GM19035 (cell line): ENCODE measurements around the gene ZCCHC8.
"Not testable (repeated sequence)": the region's sequence is repeated elsewhere in the genome, so short reads cannot be mapped to it uniquely, and the experiment has no call there.

ENCODE experiments used
- ATAC-seq: cut with Tn5 transposase; IDR thresholded peaks from one replicate; pipeline ENCODE4 v1.9.1; 2021; ENCODE audit not compliant: unreplicated experiment

ZCCHC8 gene

GRCh38 chr12:122473543-122474323 lies 27.0 kb downstream of the ZCCHC8 start:
- no peak for ATAC-seq

- ATAC-seq, result no peak
Measured at GRCh38 chr12:122471324-122472226, 29.2 kb downstream of the ZCCHC8 start.

GRCh38 chr12:122470576-122470975 lies 30.2 kb downstream of the ZCCHC8 start:
- not testable (repeated sequence) for ATAC-seq

DNA sequence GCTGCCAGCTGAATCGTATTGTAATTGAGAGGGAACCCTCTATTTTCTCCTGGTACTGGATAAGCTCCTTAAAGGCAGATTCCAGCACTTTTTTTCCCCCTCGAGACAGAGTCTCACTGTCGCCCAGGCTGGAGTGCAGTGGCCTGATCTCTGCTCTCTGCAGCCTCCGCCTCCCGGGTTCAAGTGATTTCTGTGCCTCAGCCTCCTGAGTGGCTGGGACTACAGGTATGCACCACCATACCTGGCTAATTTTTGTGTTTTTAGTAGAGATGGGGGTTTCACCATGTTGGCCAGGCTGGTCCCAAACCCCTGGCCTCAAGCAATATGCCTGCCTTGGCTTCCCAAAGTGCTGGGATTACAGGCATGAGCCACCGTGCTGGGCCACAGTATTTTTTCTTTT lies 30.9 kb downstream of the ZCCHC8 start:
- ATAC-seq, result not testable (repeated sequence)

GRCh38 chr12:122467983-122468382 lies 32.7 kb downstream of the ZCCHC8 start:
- no peak for ATAC-seq

DNA sequence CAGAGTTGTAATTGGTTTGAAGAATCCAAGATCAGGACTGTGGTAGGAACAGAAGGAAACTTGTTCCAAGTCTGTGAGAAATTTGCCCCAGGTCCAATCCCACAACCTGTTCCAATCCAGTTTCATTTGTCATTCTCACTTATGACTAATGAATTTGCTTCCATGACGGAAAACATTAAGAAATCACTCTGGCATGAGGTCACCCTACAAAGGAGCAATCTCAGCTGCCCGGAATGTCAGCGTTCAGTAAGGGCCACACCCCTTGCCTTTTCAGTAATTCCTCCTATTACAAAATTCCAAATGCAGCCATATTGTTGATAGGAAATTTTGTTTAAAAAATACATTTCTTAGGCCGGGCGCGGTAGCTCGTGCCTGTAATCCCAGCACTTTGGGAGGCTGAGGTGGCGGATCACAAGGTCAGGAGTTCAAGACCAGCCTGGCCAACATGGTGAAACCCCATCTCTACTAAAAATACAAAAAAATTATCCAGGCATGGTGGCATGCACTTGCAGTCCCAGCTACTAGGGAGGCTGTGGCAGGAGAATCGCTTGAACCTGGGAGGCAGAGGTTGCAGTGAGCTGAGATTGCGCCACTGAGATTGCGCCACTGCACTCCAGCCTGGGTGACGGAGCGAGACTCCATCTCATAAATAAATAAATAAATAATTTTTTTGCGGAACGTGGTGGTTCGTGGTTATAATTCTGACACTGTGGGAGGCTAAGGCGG lies 36.3 kb downstream of the ZCCHC8 start:
- not testable (repeated sequence) for ATAC-seq

GRCh38 chr12:122460641-122461040 lies 40.1 kb downstream of the ZCCHC8 start:
- no peak for ATAC-seq

- no peak for ATAC-seq
Measured at GRCh38 chr12:122460061-122460460, 40.7 kb downstream of the ZCCHC8 start.

DNA sequence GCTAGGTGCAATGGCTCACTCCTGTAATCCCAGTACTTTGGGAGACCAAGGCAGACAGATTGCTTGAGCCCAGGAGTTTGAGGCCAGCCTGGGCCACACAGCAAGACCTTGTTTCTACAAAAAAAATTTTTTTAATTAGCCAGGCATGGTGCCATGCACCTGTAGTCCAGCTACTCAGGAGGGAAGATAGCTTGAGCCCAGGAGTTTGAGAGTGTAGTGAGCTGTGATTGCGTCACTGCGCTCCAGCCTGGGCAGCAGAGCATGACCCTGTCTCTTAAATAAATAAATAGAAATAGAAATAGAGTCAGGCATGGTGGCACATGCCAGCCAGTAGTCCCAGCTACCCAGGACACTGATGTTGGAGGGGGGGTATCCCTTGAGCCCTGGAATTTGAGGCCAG lies 41.5 kb downstream of the ZCCHC8 start:
- no peak for ATAC-seq

DNA sequence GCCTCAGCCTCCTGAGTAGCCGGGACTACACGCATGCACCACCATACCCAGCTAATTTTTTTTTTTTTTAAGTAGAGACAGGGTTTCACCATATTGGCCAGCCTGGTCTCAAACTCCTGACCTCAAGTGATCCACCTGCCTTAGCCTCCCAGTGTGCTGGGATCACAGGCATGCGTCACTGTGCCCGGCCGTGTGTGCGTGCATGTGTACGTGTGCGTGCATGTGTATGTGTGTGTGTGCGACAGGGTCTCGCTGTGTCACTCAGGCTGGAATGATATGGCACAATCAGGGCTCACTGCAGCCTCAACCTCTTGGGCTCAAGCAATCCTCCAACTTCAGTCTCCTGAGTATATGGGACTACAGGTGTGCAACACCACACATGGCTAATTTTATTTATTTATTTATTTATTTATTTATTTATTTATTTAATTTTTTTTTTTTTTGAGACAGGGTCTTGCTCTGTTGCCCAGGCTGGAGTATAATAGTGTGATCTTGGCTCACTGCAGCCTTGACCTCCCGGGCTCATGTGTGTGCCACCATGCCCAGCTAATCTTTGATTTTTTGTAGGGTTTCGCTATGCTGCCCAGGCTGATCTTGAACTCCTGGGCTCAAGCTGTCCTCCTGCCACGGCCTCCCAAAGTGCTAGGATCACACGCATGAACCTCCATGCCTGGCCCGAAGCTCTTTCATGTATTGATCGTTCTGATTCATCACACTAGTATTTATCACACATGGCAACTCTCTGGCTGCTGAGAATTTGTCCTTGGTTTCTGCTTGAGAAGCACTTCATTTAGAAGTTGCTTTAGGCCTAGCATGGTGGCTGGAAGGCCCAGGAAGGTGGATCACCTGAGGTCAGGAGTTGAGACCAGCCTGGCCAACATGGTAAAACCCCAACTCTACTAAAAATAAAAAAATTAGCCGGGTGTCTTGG lies 42.4 kb downstream of the ZCCHC8 start:
- ATAC-seq, result no peak

- no peak for ATAC-seq
Measured at GRCh38 chr12:122457627-122458026, 43.1 kb downstream of the ZCCHC8 start.

- ATAC-seq, result no peak
Measured at GRCh38 chr12:122454739-122455138, 46.0 kb downstream of the ZCCHC8 start.

- no peak for ATAC-seq
Measured at GRCh38 chr12:122454250-122454721, 46.4 kb downstream of the ZCCHC8 start.

GRCh38 chr12:122452701-122453285 lies 47.9 kb downstream of the ZCCHC8 start:
- ATAC-seq, result no peak

- ATAC-seq, result no peak
Measured at GRCh38 chr12:122449317-122449716, 51.4 kb downstream of the ZCCHC8 start.

DNA sequence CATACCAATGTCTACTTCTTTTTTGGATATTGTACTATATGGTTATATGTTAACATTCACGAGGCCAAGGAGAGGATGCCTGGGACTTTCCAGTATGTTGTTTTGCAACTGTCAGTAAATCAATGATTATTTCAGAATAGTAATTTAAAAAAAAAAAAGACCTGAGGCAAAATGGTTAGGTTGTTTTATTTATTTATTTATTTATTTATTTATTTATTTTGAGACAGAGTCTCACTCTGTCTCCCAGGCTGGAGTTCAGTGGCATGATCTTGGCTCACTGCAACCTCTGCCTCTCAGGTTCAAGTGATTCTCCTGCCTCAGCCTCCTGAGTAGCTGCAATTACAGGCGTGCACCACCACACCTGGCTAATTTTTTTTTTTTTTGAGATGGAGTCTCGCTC lies 52.9 kb downstream of the ZCCHC8 start:
- not testable (repeated sequence) for ATAC-seq

GRCh38 chr12:122446390-122446789 lies 54.3 kb downstream of the ZCCHC8 start:
- not testable (repeated sequence) for ATAC-seq

DNA sequence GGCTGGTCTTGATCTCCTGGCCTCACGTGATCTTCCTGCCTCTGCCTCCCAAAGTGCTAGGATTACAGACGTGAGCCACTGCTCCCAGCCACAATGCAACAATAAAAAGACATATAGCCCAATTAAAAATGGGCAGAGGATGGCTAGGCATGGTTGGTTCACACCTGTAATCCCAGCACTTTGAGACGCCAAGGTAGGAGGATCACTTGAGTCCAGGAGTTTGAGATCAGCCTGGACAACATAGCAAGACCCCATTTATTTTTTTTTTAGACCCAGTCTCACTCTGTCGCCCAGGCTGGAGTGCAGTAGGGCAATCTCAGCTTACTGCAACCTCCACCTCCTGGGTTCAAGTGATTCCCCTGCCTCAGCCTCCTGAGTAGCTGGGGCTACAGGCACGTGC lies 56.7 kb downstream of the ZCCHC8 start:
- ATAC-seq, result not testable (repeated sequence)

DNA sequence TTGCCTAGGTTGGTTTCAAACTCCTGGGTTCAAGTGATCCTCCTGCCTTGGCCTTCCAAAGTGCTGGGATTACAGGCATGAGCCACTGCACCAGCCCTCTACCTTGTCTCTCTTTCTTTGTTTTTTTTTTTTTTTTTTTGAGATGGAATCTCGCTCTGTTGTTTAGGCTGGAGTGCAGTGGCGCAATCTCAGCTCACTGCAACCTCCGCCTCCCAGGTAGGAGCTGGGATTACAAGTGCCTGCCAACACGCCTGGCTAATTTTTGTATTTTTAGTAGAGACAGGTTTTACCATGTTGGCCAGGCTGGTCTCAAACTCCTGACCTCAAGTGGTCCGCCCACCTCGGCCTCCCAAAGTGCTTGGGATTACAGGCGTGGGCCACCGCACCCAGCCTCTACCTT lies 61.9 kb downstream of the ZCCHC8 start:
- ATAC-seq, result not testable (repeated sequence)

DNA sequence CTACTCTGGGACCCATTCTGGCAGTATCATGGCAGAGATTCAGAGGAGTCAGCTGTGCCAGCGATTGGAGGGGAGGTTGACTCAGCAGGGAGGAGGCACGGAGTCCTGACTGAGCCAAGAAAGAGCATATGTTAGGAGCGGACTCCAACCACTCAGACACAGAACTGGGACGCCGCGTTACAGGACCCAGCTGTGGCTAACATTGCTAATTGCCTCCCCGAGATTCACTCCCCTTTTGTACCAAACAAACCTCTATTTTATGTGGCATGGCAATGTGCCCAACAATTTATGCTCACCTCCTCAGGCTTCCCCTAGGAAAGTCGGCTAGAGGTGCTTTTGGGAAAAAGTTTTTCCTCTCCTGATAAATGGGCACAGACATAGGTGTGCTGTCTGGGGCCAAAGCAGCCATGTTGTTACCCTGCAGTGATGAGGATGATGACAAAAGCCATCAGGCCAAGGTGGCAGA lies 63.0 kb downstream of the ZCCHC8 start:
- ATAC-seq, result no peak
